HepG2 (cell line): ENCODE results near the gene PAK2.
"Not testable (repeated sequence)": the region's sequence is repeated elsewhere in the genome, so short reads cannot be mapped to it uniquely, and the experiment has no call there.

Experiments used
- CBX1 ChIP-seq: IDR thresholded peaks from one replicate; pipeline ENCODE4 v1.6.1; 2016; ENCODE audit warnings: antibody characterized with exemption, low read depth
- CCAR2 ChIP-seq: fragments of 200-400 bp; formaldehyde crosslinking; optimal IDR thresholded peaks from 2 replicates; pipeline ENCODE3; 2018; ENCODE audit warnings: low read depth, mild to moderate bottlenecking, low read length, moderate library complexity
- CTCF ChIP-seq: sonication (generic); formaldehyde crosslinking; IDR thresholded peaks from 2 replicates; pipeline ENCODE4 v1.5.0; 2020; ENCODE audit warnings: mild to moderate bottlenecking, missing genetic modification reagents, moderate library complexity
- DNMT3B ChIP-seq: conservative IDR thresholded peaks from 2 replicates; pipeline ENCODE4 v1.6.1; 2016; ENCODE audit warnings: missing biosample characterization, control low read depth
- EP300 ChIP-seq, 3 experiments: sonication (generic) in 1 of 3; formaldehyde crosslinking in 1 of 3; IDR thresholded peaks; 2 replicates each; pipeline versions ENCODE4 v1.5.1 to v1.6.1; 2011 to 2020; ENCODE audit warnings: low read depth in 2 of 3, low read length in 2 of 3, borderline replicate concordance in 1 of 3, improper control_type of control experiment in 1 of 3, mild to moderate bottlenecking in 1 of 3, missing genetic modification reagents in 1 of 3, moderate library complexity in 1 of 3
- IKZF1 ChIP-seq: fragments of 450-650 bp; IDR thresholded peaks from 2 replicates; pipeline ENCODE4 v1.7.1; 2016
- MED1 ChIP-seq: sonication (generic); formaldehyde crosslinking; IDR thresholded peaks from 2 replicates; pipeline ENCODE4 v1.4.0; 2020; ENCODE audit warnings: missing genetic modification reagents
- NONO ChIP-seq, 2 experiments: fragments of 450-650 bp in 1 of 2; sonication (generic) in 1 of 2; formaldehyde crosslinking in 1 of 2; IDR thresholded peaks in 1 of 2; conservative IDR thresholded peaks in 1 of 2; 2 replicates each; pipeline versions ENCODE4 v1.6.1 to v1.8.0; 2017 to 2022; ENCODE audit warnings: mild to moderate bottlenecking in 1 of 2, missing genetic modification reagents in 1 of 2, moderate library complexity in 1 of 2
- PHF8 ChIP-seq: sonication (generic); formaldehyde crosslinking; IDR thresholded peaks from 2 replicates; pipeline ENCODE4 v1.5.0; 2020; ENCODE audit warnings: missing genetic modification reagents
- TAF1 ChIP-seq: sonication (generic); formaldehyde crosslinking; IDR thresholded peaks from 2 replicates; pipeline ENCODE4 v1.4.0; 2020; ENCODE audit warnings: missing genetic modification reagents
- TFAP4 ChIP-seq: sonication (generic); IDR thresholded peaks from 2 replicates; pipeline ENCODE4 v1.6.1; 2016; ENCODE audit warnings: low read depth, borderline replicate concordance
- YY1 ChIP-seq: IDR thresholded peaks from 2 replicates; pipeline ENCODE4 v1.6.1; 2011; ENCODE audit warnings: low read length, low read depth, moderate library complexity, mild to moderate bottlenecking; ENCODE audit not compliant: insufficient read depth, insufficient replicate concordance
- ZMAT3 ChIP-seq: sonication (generic); formaldehyde crosslinking; conservative IDR thresholded peaks from 2 replicates; pipeline ENCODE4 v1.7.0; 2021; ENCODE audit warnings: missing genetic modification reagents
- ZNF740 ChIP-seq: sonication (generic); formaldehyde crosslinking; IDR thresholded peaks from 2 replicates; pipeline ENCODE4 v1.4.0; 2020; ENCODE audit warnings: missing genetic modification reagents

- TF ChIP-seq TFAP4; MED1 (CRISPR knock-in tag); TAF1 (CRISPR knock-in tag); CTCF; EP300 (IDR thresholded peaks at IDR 0.05; ENCODE audit: low read depth in 2 of 2, low read length in 2 of 2); EP300 (CRISPR knock-in tag; IDR thresholded peaks at IDR 0.05; ENCODE audit: borderline replicate concordance); ZNF740; PHF8; IKZF1; CCAR2; NONO (IDR thresholded peaks at IDR 0.05); NONO (CRISPR knock-in tag; conservative IDR thresholded peaks at IDR 0.05); DNMT3B (CRISPR knock-in tag); ZMAT3 (CRISPR knock-in tag); CBX1; YY1: not testable (repeated sequence)
Measured at GRCh38 chr3:196874511-196875094, 134.9 kb downstream of the PAK2 start.
